HL-60 (cell line): ENCODE measurements around the gene CALML3.

Source experiments
- CTCF ChIP-seq: IDR thresholded peaks from one replicate; pipeline ENCODE4 v1.5.1; 2011; ENCODE audit warnings: low read length, control low read depth, inconsistent platforms; ENCODE audit not compliant: insufficient read depth
- GABPA ChIP-seq: IDR thresholded peaks from 2 replicates; pipeline ENCODE4 v1.6.1; 2012; ENCODE audit warnings: low read depth
- SPI1 ChIP-seq: IDR thresholded peaks from 2 replicates; pipeline ENCODE4 v1.6.1; 2012; ENCODE audit warnings: low read depth, mild to moderate bottlenecking, borderline replicate concordance

DNA sequence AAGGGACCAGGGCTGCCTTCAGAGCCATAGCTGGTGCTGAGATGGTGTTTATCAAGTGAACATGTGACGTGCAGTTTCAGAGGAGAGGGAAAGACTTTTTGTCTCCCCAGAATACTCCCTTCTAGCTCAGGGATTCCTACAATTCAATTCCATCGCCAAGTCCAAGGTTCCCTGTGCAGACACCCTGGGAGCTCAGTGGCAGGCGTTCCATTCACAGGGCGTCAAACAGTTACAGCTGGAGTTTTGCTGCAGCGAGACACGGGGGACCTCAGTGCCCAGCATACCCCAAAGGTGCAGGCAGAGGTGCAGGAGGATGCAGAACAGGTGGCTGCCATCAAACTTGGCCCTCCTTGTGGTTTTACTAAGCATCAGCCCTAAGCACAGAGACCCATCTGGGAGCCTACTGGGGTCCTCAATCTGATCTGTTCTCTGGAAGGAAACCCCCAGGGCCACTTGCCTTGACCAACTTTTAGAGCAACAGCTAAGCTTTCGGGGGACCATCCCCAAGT is 24.5 kb upstream of the CALML3 start:
- TF ChIP-seq CTCF (no peak), GABPA (no peak), SPI1 (no peak)
